ENCODE results near the gene ADAMTS12. TPM values are rescaled to one million over a fixed set of nuclear protein-coding genes. Genes with fewer than 3 reads are reported as not detected.
A peak's percentile ranks its signal among the peaks of the same experiment; 100 is the strongest.
"Not testable (repeated sequence)": the region's sequence is repeated elsewhere in the genome, so short reads cannot be mapped to it uniquely, and the experiment has no call there.

ADAMTS12 gene
- total RNA-seq, 2 donors from 2014 or later = 2.3 to 8.9 TPM

GRCh38 chr5:33527696-33528095, 364.1 kb downstream of the ADAMTS12 start:
- H3K36me3 ChIP-seq (replicated peaks in 1 of 2; ENCODE audit: insufficient read depth in 1 of 2, low read depth in 2 of 2) = no peaks in the 10 kb centered on the region
- WGBS, 2 donors = 84 to 92% methylated on average over 2 of the region's 2 CpGs
- ATAC-seq (no peak), DNase-seq (no peak)
- no peak overlapping the region for H3K4me3 ChIP-seq
- no peaks in the 10 kb centered on the region for H3K9me3 ChIP-seq
- H3K27me3 ChIP-seq = no peaks in the 10 kb centered on the region
- no peak overlapping the region for H3K27ac ChIP-seq
- intact Hi-C loops (cut with DNase I) = no loop called here
- H3K4me1 ChIP-seq = peaks cover 14% of the 10 kb centered on the region
- no peak for TF ChIP-seq POLR2A (IDR thresholded peaks at IDR 0.05)
- TF ChIP-seq, protein P1, sequence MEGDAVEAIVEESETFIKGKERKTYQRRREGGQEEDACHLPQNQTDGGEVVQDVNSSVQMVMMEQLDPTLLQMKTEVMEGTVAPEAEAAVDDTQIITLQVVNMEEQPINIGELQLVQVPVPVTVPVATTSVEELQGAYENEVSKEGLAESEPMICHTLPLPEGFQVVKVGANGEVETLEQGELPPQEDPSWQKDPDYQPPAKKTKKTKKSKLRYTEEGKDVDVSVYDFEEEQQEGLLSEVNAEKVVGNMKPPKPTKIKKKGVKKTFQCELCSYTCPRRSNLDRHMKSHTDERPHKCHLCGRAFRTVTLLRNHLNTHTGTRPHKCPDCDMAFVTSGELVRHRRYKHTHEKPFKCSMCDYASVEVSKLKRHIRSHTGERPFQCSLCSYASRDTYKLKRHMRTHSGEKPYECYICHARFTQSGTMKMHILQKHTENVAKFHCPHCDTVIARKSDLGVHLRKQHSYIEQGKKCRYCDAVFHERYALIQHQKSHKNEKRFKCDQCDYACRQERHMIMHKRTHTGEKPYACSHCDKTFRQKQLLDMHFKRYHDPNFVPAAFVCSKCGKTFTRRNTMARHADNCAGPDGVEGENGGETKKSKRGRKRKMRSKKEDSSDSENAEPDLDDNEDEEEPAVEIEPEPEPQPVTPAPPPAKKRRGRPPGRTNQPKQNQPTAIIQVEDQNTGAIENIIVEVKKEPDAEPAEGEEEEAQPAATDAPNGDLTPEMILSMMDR (IDR thresholded peaks at IDR 0.05) = no peak

DNA sequence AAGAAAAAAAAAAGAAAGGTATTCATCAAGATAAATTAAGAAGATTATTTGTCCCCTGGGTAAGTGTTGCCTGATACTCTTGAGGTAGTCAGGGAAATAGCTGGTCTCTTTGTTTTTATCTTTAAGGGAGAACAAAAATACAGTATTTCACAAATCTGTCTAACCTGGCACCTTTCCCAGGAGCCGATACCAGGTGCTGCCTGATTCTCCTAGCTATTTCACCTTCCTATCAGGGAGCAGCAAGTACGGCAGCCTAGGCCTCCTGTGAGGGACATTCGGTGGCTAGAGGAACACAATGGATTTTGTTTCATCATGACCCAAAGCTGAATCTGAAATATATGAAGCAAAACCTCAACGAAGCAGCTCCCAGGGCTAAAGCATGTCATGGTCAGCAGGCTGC, 365.0 kb downstream of the ADAMTS12 start:
- TF ChIP-seq, protein P1 (IDR thresholded peaks at IDR 0.05) = no peak
- no peak for TF ChIP-seq POLR2A (IDR thresholded peaks at IDR 0.05)
- Histone ChIP-seq H3K27ac (peak overlapping the region in 2 of 4 donors; percentile 32 to 40), H3K4me3 (no peak overlapping the region), H3K36me3 (replicated peaks in 1 of 2; ENCODE audit: insufficient read depth in 1 of 2, low read depth in 2 of 2) (no peaks in the 10 kb centered on the region), H3K9me3 (no peaks in the 10 kb centered on the region), H3K4me1 (peaks cover 14% of the 10 kb centered on the region), H3K27me3 (no peaks in the 10 kb centered on the region)
- DNase-seq (peak; percentile 63 to 80 (median 72)), ATAC-seq (peak; percentile 91)
- intact Hi-C loops (cut with DNase I) = no loop called here
- WGBS, 2 donors = 7 to 12% methylated on average over 4 of the region's 4 CpGs

- Histone ChIP-seq H3K27ac (no peak overlapping the region), H3K4me1 (peaks cover 14% of the 10 kb centered on the region), H3K27me3 (no peaks in the 10 kb centered on the region), H3K36me3 (replicated peaks in 1 of 2; ENCODE audit: insufficient read depth in 1 of 2, low read depth in 2 of 2) (no peaks in the 10 kb centered on the region), H3K9me3 (no peaks in the 10 kb centered on the region), H3K4me3 (no peak overlapping the region)
- no peak for DNase-seq
- WGBS, 2 donors = 87 to 91% methylated on average over 2 of the region's 2 CpGs
- no peak for TF ChIP-seq POLR2A (IDR thresholded peaks at IDR 0.05)
- TF ChIP-seq, protein P1 (IDR thresholded peaks at IDR 0.05) = no peak
- intact Hi-C loops (cut with DNase I) = no loop called here
- ATAC-seq = no peak
Measured at GRCh38 chr5:33524476-33524875, 367.3 kb downstream of the ADAMTS12 start.

DNA sequence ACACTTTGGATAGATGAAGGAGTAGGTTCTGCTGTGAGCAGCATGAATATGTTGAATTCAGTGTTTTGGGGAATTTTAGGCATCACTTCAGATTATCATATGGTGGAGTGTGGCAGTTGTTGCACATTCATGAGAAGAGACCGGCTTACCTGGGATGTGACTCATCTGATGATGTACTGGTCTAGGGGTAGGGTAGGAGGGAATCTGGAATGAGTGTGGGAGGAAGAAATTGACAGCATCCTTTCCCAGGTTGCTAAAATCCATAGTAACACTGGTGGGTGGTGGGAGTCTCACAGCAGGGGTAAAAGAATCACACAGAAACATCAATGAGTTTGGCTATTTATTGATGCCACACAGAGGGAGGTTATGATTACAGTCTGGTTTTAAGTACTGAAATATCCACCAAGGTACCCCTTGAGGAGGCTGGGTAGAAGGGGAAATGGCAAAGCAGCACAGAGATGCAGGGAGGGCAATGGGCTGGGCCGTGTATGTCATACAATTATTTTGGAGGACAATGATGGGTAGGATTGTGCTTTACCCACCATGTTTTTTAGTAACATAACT, 368.5 kb downstream of the ADAMTS12 start:
- DNase-seq = no peak
- 82 to 85% methylated on average over 2 of the region's 2 CpGs for WGBS, 2 donors
- no peaks in the 10 kb centered on the region for H3K9me3 ChIP-seq
- peaks cover 14% of the 10 kb centered on the region for H3K4me1 ChIP-seq
- no peak overlapping the region for H3K4me3 ChIP-seq
- TF ChIP-seq, protein P1 (IDR thresholded peaks at IDR 0.05) = no peak
- TF ChIP-seq POLR2A (IDR thresholded peaks at IDR 0.05) = no peak
- ATAC-seq = no peak
- H3K27ac ChIP-seq = no peak overlapping the region
- no peaks in the 10 kb centered on the region for H3K36me3 ChIP-seq (replicated peaks in 1 of 2; ENCODE audit: insufficient read depth in 1 of 2, low read depth in 2 of 2)
- intact Hi-C loops (cut with DNase I) = no loop called here
- no peaks in the 10 kb centered on the region for H3K27me3 ChIP-seq

DNA sequence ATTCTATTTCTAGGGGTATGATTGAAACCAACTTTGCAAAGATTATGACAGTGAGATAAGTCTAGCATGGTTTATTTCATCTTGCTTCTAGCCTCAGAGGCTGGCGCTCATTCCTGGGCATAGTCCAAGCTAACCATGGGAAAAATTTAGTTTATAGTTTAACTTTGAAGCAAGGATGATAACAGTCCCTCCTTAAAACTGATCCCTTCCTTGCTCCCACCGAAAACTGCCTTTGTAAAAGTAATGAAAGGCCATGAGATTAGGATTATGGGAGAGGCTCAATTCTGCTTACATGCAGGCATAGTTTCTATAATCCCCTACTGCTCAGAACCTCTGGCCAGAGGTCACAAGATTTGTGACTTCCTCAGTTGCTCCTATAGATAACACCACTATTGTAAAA, 375.4 kb downstream of the ADAMTS12 start:
- intact Hi-C loops (cut with DNase I) = no loop called here
- no peak overlapping the region for H3K4me3 ChIP-seq
- no peak for DNase-seq
- no peaks in the 10 kb centered on the region for H3K9me3 ChIP-seq
- H3K27ac ChIP-seq = no peak overlapping the region
- TF ChIP-seq, protein P1 (IDR thresholded peaks at IDR 0.05) = no peak
- TF ChIP-seq POLR2A (IDR thresholded peaks at IDR 0.05) = no peak
- ATAC-seq = no peak
- no peaks in the 10 kb centered on the region for H3K27me3 ChIP-seq
- 13 to 16% methylated on average over 2 of the region's 2 CpGs for WGBS, 2 donors
- H3K36me3 ChIP-seq (replicated peaks in 1 of 2; ENCODE audit: insufficient read depth in 1 of 2, low read depth in 2 of 2) = no peaks in the 10 kb centered on the region
- peaks cover 8% of the 10 kb centered on the region for H3K4me1 ChIP-seq

GRCh38 chr5:33515366-33515765, 376.4 kb downstream of the ADAMTS12 start:
- H3K27me3 ChIP-seq, DNase-seq, ATAC-seq: not testable (repeated sequence)

More at GRCh38 chr5:33515366-33515765, 376.4 kb downstream of the ADAMTS12 start:
- H3K4me3 ChIP-seq; H3K4me1 ChIP-seq; H3K9me3 ChIP-seq; H3K36me3 ChIP-seq (replicated peaks in 1 of 2; ENCODE audit: insufficient read depth in 1 of 2, low read depth in 2 of 2); H3K27ac ChIP-seq; intact Hi-C loops (cut with DNase I): not testable (repeated sequence)
- 94 to 100% methylated on average over 3 to 31 of the region's 32 CpGs for whole genome bisulfite sequencing, 2 donors

Measured in body of pancreas (tissue), 4 donors.